K562 (cell line): ENCODE data around the gene UGT1A5. TPM values are rescaled to one million over a fixed set of nuclear protein-coding genes. Genes with fewer than 3 reads are reported as not detected.

Source experiments
- ATAC-seq: fragments of 200-7000 bp; cut with Tn5 transposase; 3 replicates; pipeline ENCODE4 v1.9.1; 2020; ENCODE audit warnings: moderate library complexity
- BruUV-seq: library from RNA; stranded (reverse); fragments of 400-500 nt; replicated peaks from 2 replicates; lab custom pipeline; 2021; lab: Mats Ljungman, UMichigan
- CTCF ChIA-PET: fragments of 300-600 bp; formaldehyde crosslinking; extraction: SDS; loops from one replicate; lab custom pipeline; 2021; ENCODE audit warnings: low intra/inter-chr PET ratio; lab: Yijun Ruan, JAX
- POLR2A ChIA-PET: fragments of 300-600, 350-650 bp; sonication (Branson Sonifier 250); formaldehyde crosslinking; extraction: SDS; loops from one replicate; lab custom pipeline; 2021; ENCODE audit warnings: antibody characterized with exemption, inconsistent platforms; lab: Yijun Ruan, JAX
- DNase-seq, 4 experiments: peaks; one replicate each; pipeline versions ENCODE4 v3.0.0 to v3.0.0-alpha.2; 2011 to 2018; ENCODE audit warnings: low spot score in 3 of 4, mixed read lengths in 3 of 4; ENCODE audit errors: extremely low read depth in 1 of 4
- FAIRE-seq: peaks from 2 replicates; lab custom pipeline; 2011; peaks lifted over from hg19 to GRCh38; lab: Jason Lieb, UNC
- H2AFZ ChIP-seq: 2 replicates; pipeline ENCODE4 v1.6.0; 2011; ENCODE audit warnings: low read depth, low read length, control low read depth, inconsistent platforms
- H3K27ac ChIP-seq: fragments of 200-600 bp; 3 replicates; pipeline ENCODE4 v1.8.0; 2011; ENCODE audit warnings: low read depth, mild to moderate bottlenecking, control low read depth, inconsistent platforms, low read length, moderate library complexity, mixed read lengths; ENCODE audit errors: extremely low read depth
- H3K27me3 ChIP-seq, 2 experiments: fragments of 300-600 bp in 1 of 2; 2 replicates in 1 of 2; 3 replicates in 1 of 2; pipeline versions ENCODE4 v1.6.0 to v1.8.0; 2011; ENCODE audit warnings: inconsistent platforms in 2 of 2, low read length in 2 of 2, mild to moderate bottlenecking in 1 of 2, mixed read lengths in 1 of 2, moderate library complexity in 1 of 2; ENCODE audit not compliant: control insufficient read depth in 2 of 2, insufficient read depth in 2 of 2
- H3K36me3 ChIP-seq: fragments of 300-600 bp; 3 replicates; pipeline ENCODE4 v1.8.0; 2011; ENCODE audit warnings: mild to moderate bottlenecking, low read length, inconsistent platforms; ENCODE audit not compliant: control insufficient read depth, insufficient read depth
- H3K4me1 ChIP-seq, 2 experiments: fragments of 200-600 bp in 1 of 2; replicated peaks in 1 of 2; 2 replicates in 1 of 2; 3 replicates in 1 of 2; pipeline versions ENCODE4 v1.5.1 to v1.8.0; 2011; ENCODE audit warnings: inconsistent platforms in 2 of 2, low read length in 2 of 2, mild to moderate bottlenecking in 1 of 2, mixed read lengths in 1 of 2, moderate library complexity in 1 of 2; ENCODE audit not compliant: control insufficient read depth in 2 of 2, insufficient read depth in 2 of 2
- H3K4me2 ChIP-seq: 2 replicates; pipeline ENCODE4 v1.6.1; 2011; ENCODE audit warnings: low read length, control low read depth, inconsistent platforms, mixed read lengths; ENCODE audit not compliant: insufficient read depth
- H3K4me3 ChIP-seq: fragments of 200-600 bp; sonication (generic), shearing (Covaris generic); 2 replicates; pipeline ENCODE4 v1.5.1; 2016; ENCODE audit warnings: control low read depth, inconsistent platforms
- H3K79me2 ChIP-seq: fragments of 200-600 bp; 3 replicates; pipeline ENCODE4 v1.8.0; 2011; ENCODE audit warnings: low read length, inconsistent platforms; ENCODE audit not compliant: control insufficient read depth, insufficient read depth
- H3K9ac ChIP-seq, 2 experiments: 2 replicates each; pipeline versions ENCODE4 v1.6.0 to v1.6.1; 2011; ENCODE audit warnings: low read depth in 2 of 2, low read length in 2 of 2, control low read depth in 1 of 2, inconsistent platforms in 1 of 2, mild to moderate bottlenecking in 1 of 2, mixed read lengths in 1 of 2; ENCODE audit not compliant: insufficient read depth in 1 of 2
- H3K9me1 ChIP-seq: one replicate; pipeline ENCODE4 v1.6.0; 2011; ENCODE audit warnings: inconsistent platforms, mild to moderate bottlenecking, low read length, moderate library complexity; ENCODE audit not compliant: control insufficient read depth, insufficient read depth
- H3K9me3 ChIP-seq: replicated peaks from 2 replicates; pipeline ENCODE4 v1.5.1; 2011; ENCODE audit warnings: low read depth, low read length, inconsistent platforms; ENCODE audit not compliant: control insufficient read depth, insufficient read depth
- H4K20me1 ChIP-seq: replicated peaks from 2 replicates; pipeline ENCODE4 v1.6.1; 2011; ENCODE audit warnings: low read length, inconsistent platforms, mixed read lengths; ENCODE audit not compliant: control insufficient read depth, insufficient read depth
- ARHGAP35 ChIP-seq: fragments of 450-650 bp; IDR thresholded peaks from 2 replicates; pipeline ENCODE4 v1.6.1; 2018; ENCODE audit not compliant: partially characterized antibody
- ELK3 ChIP-seq: fragments of 450-650 bp; formaldehyde crosslinking; IDR thresholded peaks from 2 replicates; pipeline ENCODE4 v1.4.0; 2020; ENCODE audit warnings: mild to moderate bottlenecking
- MGA ChIP-seq: fragments of 450-650 bp; IDR thresholded peaks from 2 replicates; pipeline ENCODE4 v1.6.1; 2016; ENCODE audit warnings: mild to moderate bottlenecking, moderate library complexity
- STAT5A ChIP-seq: IDR thresholded peaks from 2 replicates; pipeline ENCODE4 v1.6.1; 2012; ENCODE audit warnings: low read length, inconsistent platforms, borderline replicate concordance
- TEAD1 ChIP-seq, 2 experiments: fragments of 450-650 bp in 1 of 2; sonication (generic) in 1 of 2; formaldehyde crosslinking; IDR thresholded peaks; 2 replicates each; pipeline versions ENCODE4 v1.4.0 to v1.8.0; 2020 to 2022; ENCODE audit warnings: mild to moderate bottlenecking in 2 of 2, missing genetic modification reagents in 1 of 2
- ZBTB49 ChIP-seq: sonication (generic); formaldehyde crosslinking; IDR thresholded peaks from 2 replicates; pipeline ENCODE4 v1.8.0; 2022; ENCODE audit warnings: missing genetic modification reagents, mild to moderate bottlenecking, borderline replicate concordance
- ZNF77 ChIP-seq: fragments of 250-450 bp; sonication (Bioruptor Pico); IDR thresholded peaks from 2 replicates; pipeline ENCODE4 v1.5.0; 2020
- ZSCAN29 ChIP-seq: fragments of 450-650 bp; IDR thresholded peaks from 2 replicates; pipeline ENCODE4 v1.6.1; 2017
- WGBS: fragments of 100-300 bp; shearing (Covaris generic); methylation state at CpG from one replicate; pipeline ENCODE4 v1.1.6; 2016; ENCODE audit warnings: low coverage, mixed read lengths; ENCODE audit not compliant: insufficient coverage; ENCODE audit errors: missing lambda C conversion rate; 5-methylcytosine and 5-hydroxymethylcytosine counted together
- in situ Hi-C: fragments of 300-500 bp; cut with MboI; formaldehyde crosslinking; loops from 4 replicates; pipeline ENCODE4 v1.15.0; 2018; ENCODE audit warnings: inconsistent platforms, mixed read lengths
- intact Hi-C: fragments of 100-400 bp; cut with micrococcal nuclease; formaldehyde crosslinking; loops from 2 replicates; pipeline ENCODE4 v1.14.2; 2022
- polyA plus RNA-seq, 8 experiments: library from polyadenylated mRNA; depleted of rRNA in 4 of 8; stranded (reverse) in 5 of 8; unstranded in 3 of 8; fragments of >200 nt; fragmentation: Nextera tagmentation in 2 of 8; fragmentation: Illumina TruSeq in 1 of 8; extraction: Ambion mirVana in 2 of 8; extraction: Trizol in 1 of 8; gene quantifications; 2 replicates each; pipeline versions ENCODE4 v1.2.1 to v1.2.3, GENCODE V29; 2011 to 2014; ENCODE audit warnings: inconsistent platforms in 1 of 8, missing spikeins in 1 of 8
- total RNA-seq, 7 experiments: library from RNA; depleted of rRNA in 6 of 7; stranded (reverse); fragments of >200 nt in 6 of 7; fragmentation: Illumina TruSeq in 2 of 7; extraction: Trizol in 2 of 7; gene quantifications; 2 replicates each; pipeline versions ENCODE4 v1.2.1 to v1.2.3, GENCODE V29; 2011 to 2021; ENCODE audit warnings: low replicate concordance in 1 of 7

Gene UGT1A5
- total and polyA plus RNA-seq, 9 of the 15 experiments (the other 6 are each of a cell fraction or from before 2014, with no cell fraction given): not detected

- ChIA-PET POLR2A (interaction anchor here (0.8 kb wide), 1 partner anchor 14 kb away, joined by 3 read pairs; no protein-coding TSS in a partner anchor), CTCF (no interaction called here)
- no peaks in the 10 kb centered on the region for H3K9me3 ChIP-seq
- DNase-seq (no peak), ATAC-seq (no peak), FAIRE-seq (no peak)
- H3K9ac ChIP-seq: no peak overlapping the region
- WGBS: 2% methylated on average over 13 of the region's 17 CpGs
- intact Hi-C loops: no loop called here
- no peak overlapping the region for H2AFZ ChIP-seq
- H3K9me1 ChIP-seq: no peaks in the 10 kb centered on the region
- no peak overlapping the region for H3K4me3 ChIP-seq
- in situ Hi-C loops: no loop called here
- BruUV-seq: no TSS peak
- H4K20me1 ChIP-seq: no peaks in the 10 kb centered on the region
- no peak overlapping the region for H3K4me2 ChIP-seq
- H3K27ac ChIP-seq: no peak overlapping the region
- no peaks in the 10 kb centered on the region; a peak in 1 of 5 replicates for H3K4me1 ChIP-seq
- peaks cover 0 to 42% of the 10 kb centered on the region in 2 experiments; a peak in 2 of 5 replicates for H3K27me3 ChIP-seq
- H3K36me3 ChIP-seq: no peaks in the 10 kb centered on the region
- H3K79me2 ChIP-seq: no peaks in the 10 kb centered on the region
- TF ChIP-seq ELK3 (CRISPR knock-in tag): no peak
- no peak for TF ChIP-seq ZNF77 (CRISPR knock-in tag)
- no peak for TF ChIP-seq STAT5A
- no peak for TF ChIP-seq MGA
- TF ChIP-seq ZSCAN29: no peak
- TF ChIP-seq ARHGAP35: no peak
- no peak for TF ChIP-seq TEAD1 (CRISPR knock-in tag; IDR thresholded peaks at IDR 0.05)
- TF ChIP-seq ZBTB49 (CRISPR knock-in tag): no peak
Measured at GRCh38 chr2:233794128-233794658, 81.5 kb downstream of the UGT1A5 start.
